ENCODE measurements around the gene SEMA3F.

DNA sequence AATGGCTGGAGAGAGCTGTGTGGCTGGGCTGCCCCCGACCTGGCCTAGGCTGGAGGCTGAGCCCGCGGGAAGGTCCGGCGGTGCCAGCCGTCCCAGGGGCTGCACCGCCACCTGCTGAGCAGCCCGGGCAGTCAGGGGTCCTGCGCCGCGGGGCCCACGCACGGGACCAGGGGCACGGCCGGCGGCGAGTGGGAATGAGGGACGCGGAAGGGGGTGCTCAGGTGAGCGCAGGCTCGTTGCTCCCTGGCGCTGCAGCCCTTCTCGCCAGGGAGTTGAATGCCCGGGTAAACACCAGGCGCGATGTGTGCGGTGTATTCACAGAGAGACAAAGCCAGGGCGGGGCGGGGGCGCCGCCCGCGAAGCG lies 666 bp upstream of the SEMA3F start:
- TF ChIP-seq, protein P1, sequence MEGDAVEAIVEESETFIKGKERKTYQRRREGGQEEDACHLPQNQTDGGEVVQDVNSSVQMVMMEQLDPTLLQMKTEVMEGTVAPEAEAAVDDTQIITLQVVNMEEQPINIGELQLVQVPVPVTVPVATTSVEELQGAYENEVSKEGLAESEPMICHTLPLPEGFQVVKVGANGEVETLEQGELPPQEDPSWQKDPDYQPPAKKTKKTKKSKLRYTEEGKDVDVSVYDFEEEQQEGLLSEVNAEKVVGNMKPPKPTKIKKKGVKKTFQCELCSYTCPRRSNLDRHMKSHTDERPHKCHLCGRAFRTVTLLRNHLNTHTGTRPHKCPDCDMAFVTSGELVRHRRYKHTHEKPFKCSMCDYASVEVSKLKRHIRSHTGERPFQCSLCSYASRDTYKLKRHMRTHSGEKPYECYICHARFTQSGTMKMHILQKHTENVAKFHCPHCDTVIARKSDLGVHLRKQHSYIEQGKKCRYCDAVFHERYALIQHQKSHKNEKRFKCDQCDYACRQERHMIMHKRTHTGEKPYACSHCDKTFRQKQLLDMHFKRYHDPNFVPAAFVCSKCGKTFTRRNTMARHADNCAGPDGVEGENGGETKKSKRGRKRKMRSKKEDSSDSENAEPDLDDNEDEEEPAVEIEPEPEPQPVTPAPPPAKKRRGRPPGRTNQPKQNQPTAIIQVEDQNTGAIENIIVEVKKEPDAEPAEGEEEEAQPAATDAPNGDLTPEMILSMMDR (IDR thresholded peaks at IDR 0.05), result no peak
- TF ChIP-seq POLR2A (IDR thresholded peaks at IDR 0.05) (no peak), POLR2AphosphoS5 (IDR thresholded peaks at IDR 0.05; ENCODE audit: insufficient read depth in 1 of 2, low read depth in 1 of 2) (no peak)
